Cardiac muscle cell (in vitro differentiated cells and primary cell): ENCODE measurements around the gene KDM4B. TPM values are rescaled to one million over a fixed set of nuclear protein-coding genes. Genes with fewer than 3 reads are reported as not detected.

Experiments
- DNase-seq, 2 donors: peaks; one replicate each; pipeline versions ENCODE4 v3.0.0 to v3.0.0-alpha.2; 2010 to 2017; ENCODE audit warnings: low read depth in 1 of 2, low spot score in 1 of 2
- H3K27ac ChIP-seq: fragments of 200-600 bp; sonication (generic); 2 replicates; pipeline ENCODE4 v1.5.1; 2016
- H3K27me3 ChIP-seq: fragments of 200-600 bp; sonication (generic); 2 replicates; pipeline ENCODE4 v1.6.0; 2016; ENCODE audit warnings: control low read depth
- H3K36me3 ChIP-seq: fragments of 200-600 bp; sonication (generic); 2 replicates; pipeline ENCODE4 v1.5.1; 2016; ENCODE audit warnings: control low read depth
- H3K4me1 ChIP-seq: fragments of 200-600 bp; sonication (generic); 2 replicates; pipeline ENCODE4 v1.8.1; 2017; ENCODE audit warnings: low read depth, mild to moderate bottlenecking, mixed run types
- H3K4me3 ChIP-seq: fragments of 200-600 bp; sonication (generic); 2 replicates; pipeline ENCODE4 v1.5.1; 2016; ENCODE audit warnings: mild to moderate bottlenecking
- H3K9me3 ChIP-seq: fragments of 200-600 bp; sonication (generic); 2 replicates; pipeline ENCODE4 v1.5.1; 2017; ENCODE audit warnings: low read depth, mild to moderate bottlenecking, control low read depth
- polyA plus RNA-seq: library from polyadenylated mRNA; unstranded; fragments of >200 nt; fragmentation: Nextera tagmentation; extraction: Ambion mirVana; gene quantifications from 2 replicates; pipeline ENCODE4 v1.2.1, GENCODE V29; 2016
- total RNA-seq: library from RNA; depleted of rRNA; stranded (reverse); fragments of >200 nt; gene quantifications from 2 replicates; pipeline ENCODE4 v1.2.3, GENCODE V29; 2016
- TF ChIP-seq, protein P1 (sequence below): IDR thresholded peaks from 2 replicates; pipeline ENCODE4 v1.5.1; 2012; ENCODE audit warnings: low read depth, mild to moderate bottlenecking, low read length

Gene KDM4B
- total and polyA plus RNA-seq, 2 experiments from 2014 or later, result 74.6 to 90.6 TPM

DNA sequence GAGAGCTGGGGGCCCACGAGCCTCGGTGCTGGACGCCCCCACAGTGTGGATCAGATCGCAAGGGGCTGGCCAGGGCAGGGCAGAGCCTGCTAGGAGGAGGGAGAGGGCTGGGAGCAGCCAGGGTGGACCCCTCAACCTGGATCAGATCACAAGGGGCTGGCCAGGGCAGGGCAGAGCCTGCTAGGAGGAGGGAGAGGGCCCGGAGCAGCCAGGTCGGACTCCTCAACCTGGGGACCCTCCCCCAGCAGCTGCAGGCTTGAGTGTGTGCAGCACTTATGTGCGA is 126.6 kb downstream of the KDM4B start:
- TF ChIP-seq, protein P1, sequence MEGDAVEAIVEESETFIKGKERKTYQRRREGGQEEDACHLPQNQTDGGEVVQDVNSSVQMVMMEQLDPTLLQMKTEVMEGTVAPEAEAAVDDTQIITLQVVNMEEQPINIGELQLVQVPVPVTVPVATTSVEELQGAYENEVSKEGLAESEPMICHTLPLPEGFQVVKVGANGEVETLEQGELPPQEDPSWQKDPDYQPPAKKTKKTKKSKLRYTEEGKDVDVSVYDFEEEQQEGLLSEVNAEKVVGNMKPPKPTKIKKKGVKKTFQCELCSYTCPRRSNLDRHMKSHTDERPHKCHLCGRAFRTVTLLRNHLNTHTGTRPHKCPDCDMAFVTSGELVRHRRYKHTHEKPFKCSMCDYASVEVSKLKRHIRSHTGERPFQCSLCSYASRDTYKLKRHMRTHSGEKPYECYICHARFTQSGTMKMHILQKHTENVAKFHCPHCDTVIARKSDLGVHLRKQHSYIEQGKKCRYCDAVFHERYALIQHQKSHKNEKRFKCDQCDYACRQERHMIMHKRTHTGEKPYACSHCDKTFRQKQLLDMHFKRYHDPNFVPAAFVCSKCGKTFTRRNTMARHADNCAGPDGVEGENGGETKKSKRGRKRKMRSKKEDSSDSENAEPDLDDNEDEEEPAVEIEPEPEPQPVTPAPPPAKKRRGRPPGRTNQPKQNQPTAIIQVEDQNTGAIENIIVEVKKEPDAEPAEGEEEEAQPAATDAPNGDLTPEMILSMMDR, result no peak
- Histone ChIP-seq H3K27me3 (no peaks in the 10 kb centered on the region), H3K36me3 (peaks cover 3% of the 10 kb centered on the region), H3K4me1 (peaks cover 21% of the 10 kb centered on the region), H3K27ac (peak overlapping the region; percentile 68), H3K9me3 (no peaks in the 10 kb centered on the region), H3K4me3 (no peak overlapping the region)
- DNase-seq, result no peak

DNA sequence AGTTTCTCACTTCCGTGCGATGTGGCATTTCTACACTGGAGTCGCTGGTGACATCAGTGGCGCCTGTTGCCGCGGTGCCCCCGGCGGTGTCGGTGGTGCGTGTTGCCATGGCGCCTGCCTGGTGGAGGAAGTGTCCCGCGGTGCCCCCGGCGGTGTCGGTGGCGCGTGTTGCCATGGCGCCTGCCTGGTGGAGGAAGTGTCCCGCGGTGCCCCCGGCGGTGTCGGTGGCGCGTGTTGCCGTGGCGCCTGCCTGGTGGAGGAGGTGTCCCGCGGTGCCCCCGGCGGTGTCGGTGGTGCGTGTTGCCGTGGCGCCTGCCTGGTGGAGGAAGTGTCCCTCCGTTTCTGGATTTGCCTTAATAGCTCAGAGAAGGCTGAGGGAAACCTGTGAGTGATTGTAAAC is 127.6 kb downstream of the KDM4B start:
- Histone ChIP-seq H3K4me3 (no peak overlapping the region), H3K27me3 (no peaks in the 10 kb centered on the region), H3K9me3 (no peaks in the 10 kb centered on the region), H3K36me3 (peaks cover 3% of the 10 kb centered on the region), H3K27ac (no peak overlapping the region), H3K4me1 (peaks cover 13% of the 10 kb centered on the region)
- TF ChIP-seq, protein P1, result no peak
- no peak for DNase-seq

DNA sequence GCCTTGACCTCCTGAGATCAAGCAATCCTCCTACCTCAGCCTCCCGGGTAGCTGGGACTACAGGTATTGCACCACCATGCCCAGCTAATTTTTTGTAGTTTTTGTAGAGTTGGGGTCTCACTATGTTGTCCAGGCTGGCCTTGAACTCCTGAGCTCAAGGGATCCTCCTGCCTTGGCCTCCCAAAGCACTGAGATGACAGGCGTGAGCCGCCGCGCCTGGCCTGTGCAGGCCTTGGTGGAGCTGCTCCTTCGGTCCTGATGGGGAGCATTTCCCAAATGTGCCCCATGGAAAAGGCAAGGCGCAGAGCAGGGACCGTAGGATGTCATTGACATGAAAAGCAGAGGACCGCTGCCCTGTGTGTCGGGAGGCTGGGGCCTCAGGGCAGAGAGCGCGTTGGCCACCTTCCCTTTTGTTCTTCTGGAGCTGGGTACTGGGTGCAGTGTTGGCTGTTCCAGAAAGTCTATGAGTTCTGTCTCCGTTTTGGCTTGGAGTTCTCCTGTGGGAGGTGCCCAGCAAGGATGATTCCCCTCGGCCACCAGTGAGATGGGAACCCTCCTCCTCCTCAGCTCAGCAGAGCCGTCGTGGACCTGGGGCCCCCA is 128.5 kb downstream of the KDM4B start:
- Histone ChIP-seq H3K4me3 (no peak overlapping the region), H3K4me1 (peaks cover 9% of the 10 kb centered on the region), H3K9me3 (no peaks in the 10 kb centered on the region), H3K36me3 (peaks cover 3% of the 10 kb centered on the region), H3K27ac (no peak overlapping the region), H3K27me3 (no peaks in the 10 kb centered on the region)
- TF ChIP-seq, protein P1, result no peak
- DNase-seq, result no peak

DNA sequence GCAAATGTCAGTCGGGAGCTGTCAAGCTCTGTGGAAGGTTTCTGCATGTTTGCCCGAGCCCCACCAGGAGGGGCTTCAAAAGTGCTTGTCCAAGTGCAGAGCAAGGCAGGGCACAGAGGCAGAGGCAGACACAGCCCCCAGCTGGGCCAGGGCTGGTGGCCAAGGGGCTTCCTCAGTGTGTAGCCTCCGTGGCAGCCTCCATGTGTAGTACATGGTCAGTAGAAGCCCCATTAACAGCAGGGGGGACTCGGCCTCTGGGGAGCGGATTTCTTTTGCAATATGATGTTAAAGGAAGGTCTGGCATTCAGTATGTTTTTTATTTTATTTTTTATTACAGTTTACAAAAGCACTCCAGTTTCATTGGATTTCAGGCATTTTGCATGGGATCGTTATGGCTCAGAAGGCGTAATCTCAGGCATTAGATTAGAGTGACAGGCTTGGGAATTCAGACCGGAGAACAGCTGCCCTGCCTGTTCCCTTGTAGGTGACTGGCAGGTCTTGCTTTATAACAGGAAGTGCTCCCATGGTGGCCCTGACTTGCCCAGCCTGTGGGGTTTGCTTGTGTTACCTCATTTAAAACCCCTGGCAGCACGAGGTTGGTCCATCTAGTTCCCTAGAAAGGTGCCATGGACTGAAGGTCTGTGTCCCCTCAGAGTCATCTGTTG is 129.2 kb downstream of the KDM4B start:
- Histone ChIP-seq H3K9me3 (no peaks in the 10 kb centered on the region), H3K27ac (no peak overlapping the region), H3K4me3 (no peak overlapping the region), H3K27me3 (no peaks in the 10 kb centered on the region), H3K36me3 (peaks cover 3% of the 10 kb centered on the region), H3K4me1 (peaks cover 6% of the 10 kb centered on the region)
- TF ChIP-seq, protein P1, result no peak
- DNase-seq, result no peak

DNA sequence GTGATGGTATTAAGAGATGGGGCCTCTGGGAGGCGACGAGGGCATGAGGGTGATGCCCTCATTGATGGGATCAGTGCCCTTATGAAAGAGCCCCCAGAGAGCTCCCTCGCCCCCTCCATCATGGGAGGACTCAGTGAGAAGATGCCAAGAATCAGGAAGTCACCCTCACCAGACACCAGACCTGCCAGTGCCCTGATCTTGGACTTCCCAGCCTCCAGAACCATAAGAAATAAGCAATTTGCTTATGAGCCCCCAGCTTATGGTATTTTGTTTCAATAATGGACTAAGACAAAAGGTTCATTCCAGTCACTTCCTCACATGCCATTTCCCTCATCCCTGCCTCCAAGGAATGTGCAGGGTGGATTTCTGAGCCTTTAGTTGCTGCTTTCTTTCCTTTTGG is 129.7 kb downstream of the KDM4B start:
- no peaks in the 10 kb centered on the region for H3K27me3 ChIP-seq
- H3K4me1 ChIP-seq, result peaks cover 11% of the 10 kb centered on the region
- DNase-seq, result no peak
- H3K4me3 ChIP-seq, result no peak overlapping the region
- no peaks in the 10 kb centered on the region for H3K9me3 ChIP-seq
- H3K36me3 ChIP-seq, result peaks cover 3% of the 10 kb centered on the region
- H3K27ac ChIP-seq, result no peak overlapping the region
- TF ChIP-seq, protein P1, result no peak
